Erythroblast (primary cell): ENCODE results near the gene MCM7.

ENCODE experiments used
- DNase-seq, 2 experiments: peaks; one replicate each; lab custom pipeline; 2025; lab: John Stamatoyannopoulos, UW
- GATA1 ChIP-seq: IDR thresholded peaks from 2 replicates; pipeline ENCODE4 v1.6.1; 2011; ENCODE audit warnings: low read depth, mild to moderate bottlenecking, control low read depth, low read length, moderate library complexity
- POLR2A ChIP-seq: IDR thresholded peaks from 2 replicates; pipeline ENCODE4 v1.6.1; 2011; ENCODE audit warnings: mild to moderate bottlenecking, low read length

Gene MCM7

GRCh38 chr7:100059251-100059739, 41.9 kb downstream of the MCM7 start:
- no peak for TF ChIP-seq GATA1
- no peak for TF ChIP-seq POLR2A
- peak; percentile 43 to 82 for DNase-seq

GRCh38 chr7:100057006-100057405, 44.2 kb downstream of the MCM7 start:
- TF ChIP-seq POLR2A (no peak), GATA1 (no peak)
- no peak for DNase-seq

GRCh38 chr7:100053215-100053614, 48.0 kb downstream of the MCM7 start:
- TF ChIP-seq POLR2A, result no peak
- TF ChIP-seq GATA1, result no peak
- peak; percentile 69 to 72 for DNase-seq

GRCh38 chr7:100051611-100052010, 49.6 kb downstream of the MCM7 start:
- DNase-seq, result no peak
- TF ChIP-seq GATA1, result no peak
- TF ChIP-seq POLR2A, result no peak

GRCh38 chr7:100049441-100050291, 51.5 kb downstream of the MCM7 start, which contains the start of gene ZSCAN21:
Gene ZSCAN21, plus strand, starts transcription at chr7:100049774. Its CDS starts 7,233 bp downstream, at chr7:100057007.
- TF ChIP-seq GATA1 (no peak), POLR2A (peak; percentile 85)
- peak; percentile 83 to 89 for DNase-seq

- TF ChIP-seq POLR2A (no peak), GATA1 (no peak)
- no peak for DNase-seq
Measured at GRCh38 chr7:100048680-100049079, 52.5 kb downstream of the MCM7 start.

GRCh38 chr7:100044718-100045117, 56.5 kb downstream of the MCM7 start:
- peak; percentile 9 to 14 for DNase-seq
- no peak for TF ChIP-seq POLR2A
- TF ChIP-seq GATA1, result no peak
